CD4-positive, alpha-beta memory T cell (primary cell): ENCODE results near the gene PLAAT2. TPM values are rescaled to one million over a fixed set of nuclear protein-coding genes. Genes with fewer than 3 reads are reported as not detected.

Experiments used
- CTCF ChIA-PET: fragments of 350-600 bp; sonication (Branson Sonifier 250); formaldehyde crosslinking; loops from one replicate; lab custom pipeline; 2021; ENCODE audit warnings: inconsistent platforms; ENCODE audit not compliant: partially characterized antibody; lab: Charles Lee
- POLR2A ChIA-PET: fragments of 350-600 bp; sonication (Branson Sonifier 250); formaldehyde crosslinking; loops from one replicate; lab custom pipeline; 2021; ENCODE audit not compliant: partially characterized antibody; lab: Charles Lee
- DNase-seq, 5 donors: peaks; one replicate each; pipeline versions ENCODE4 v3.0.0 to v3.0.0-alpha.2; 2020 to 2022; ENCODE audit warnings: mixed read lengths in 1 of 5
- H3K27ac ChIP-seq: one replicate; pipeline ENCODE4 v1.7.0; 2013; ENCODE audit warnings: low read depth, low read length
- H3K27me3 ChIP-seq: 2 replicates; pipeline ENCODE4 v1.7.0; 2013; ENCODE audit warnings: mild to moderate bottlenecking, low read length, moderate library complexity; ENCODE audit not compliant: insufficient read depth
- H3K36me3 ChIP-seq: 2 replicates; pipeline ENCODE4 v1.7.0; 2013; ENCODE audit warnings: mild to moderate bottlenecking, low read length, moderate library complexity; ENCODE audit not compliant: insufficient read depth
- H3K4me1 ChIP-seq: 2 replicates; pipeline ENCODE4 v1.7.0; 2013; ENCODE audit warnings: mild to moderate bottlenecking, low read length, moderate library complexity; ENCODE audit not compliant: insufficient read depth
- H3K4me3 ChIP-seq, 2 donors: one replicate each; pipeline ENCODE4 v1.7.0; 2013; ENCODE audit warnings: low read length in 2 of 2, mild to moderate bottlenecking in 1 of 2
- H3K9me3 ChIP-seq, 2 donors: one replicate each; pipeline ENCODE4 v1.7.0; 2013; ENCODE audit warnings: low read length in 2 of 2, control low read depth in 1 of 2; ENCODE audit not compliant: control insufficient read depth in 1 of 2
- H3K27ac Mint-ChIP-seq, 7 donors: one replicate each; pipeline ENCODE4 v1.8.0; 2020 to 2021; ENCODE audit warnings: mixed read lengths in 7 of 7, mild to moderate bottlenecking in 6 of 7, inconsistent platforms in 3 of 7, moderate library complexity in 3 of 7
- H3K27me3 Mint-ChIP-seq, 2 donors: one replicate each; pipeline ENCODE4 v1.8.0; 2020 to 2021; ENCODE audit warnings: mixed read lengths in 2 of 2
- H3K36me3 Mint-ChIP-seq, 2 donors: one replicate each; pipeline ENCODE4 v1.8.0; 2020 to 2021; ENCODE audit warnings: mixed read lengths in 2 of 2, inconsistent platforms in 1 of 2, mild to moderate bottlenecking in 1 of 2
- H3K4me1 Mint-ChIP-seq, 4 donors: one replicate each; pipeline ENCODE4 v1.8.0; 2020 to 2021; ENCODE audit warnings: mixed read lengths in 4 of 4, mild to moderate bottlenecking in 1 of 4
- H3K4me3 Mint-ChIP-seq, 8 donors: one replicate each; pipeline ENCODE4 v1.8.0; 2020 to 2021; ENCODE audit warnings: mixed read lengths in 8 of 8, mild to moderate bottlenecking in 7 of 8, moderate library complexity in 6 of 8, inconsistent platforms in 3 of 8
- H3K9me3 Mint-ChIP-seq, 8 donors: one replicate each; pipeline ENCODE4 v1.8.0; 2020 to 2021; ENCODE audit warnings: mixed read lengths in 8 of 8, mild to moderate bottlenecking in 5 of 8, inconsistent platforms in 3 of 8, moderate library complexity in 1 of 8
- intact Hi-C: fragments of 100-400 bp; cut with micrococcal nuclease; formaldehyde crosslinking; loops from one replicate; pipeline ENCODE4 v1.15.1; 2023
- polyA plus RNA-seq, 2 donors: library from polyadenylated mRNA; unstranded; fragments of 300-500 nt; fragmentation: Illumina TruSeq; gene quantifications; one replicate each; pipeline ENCODE4 v1.2.3, GENCODE V29; 2021
- total RNA-seq, 2 experiments: library from RNA; stranded (reverse); gene quantifications; one replicate each; pipeline ENCODE4 v1.2.3, GENCODE V29; 2021

Gene PLAAT2
- total and polyA plus RNA-seq, 4 experiments from 2014 or later: 0.48 TPM; not detected in 3

DNA sequence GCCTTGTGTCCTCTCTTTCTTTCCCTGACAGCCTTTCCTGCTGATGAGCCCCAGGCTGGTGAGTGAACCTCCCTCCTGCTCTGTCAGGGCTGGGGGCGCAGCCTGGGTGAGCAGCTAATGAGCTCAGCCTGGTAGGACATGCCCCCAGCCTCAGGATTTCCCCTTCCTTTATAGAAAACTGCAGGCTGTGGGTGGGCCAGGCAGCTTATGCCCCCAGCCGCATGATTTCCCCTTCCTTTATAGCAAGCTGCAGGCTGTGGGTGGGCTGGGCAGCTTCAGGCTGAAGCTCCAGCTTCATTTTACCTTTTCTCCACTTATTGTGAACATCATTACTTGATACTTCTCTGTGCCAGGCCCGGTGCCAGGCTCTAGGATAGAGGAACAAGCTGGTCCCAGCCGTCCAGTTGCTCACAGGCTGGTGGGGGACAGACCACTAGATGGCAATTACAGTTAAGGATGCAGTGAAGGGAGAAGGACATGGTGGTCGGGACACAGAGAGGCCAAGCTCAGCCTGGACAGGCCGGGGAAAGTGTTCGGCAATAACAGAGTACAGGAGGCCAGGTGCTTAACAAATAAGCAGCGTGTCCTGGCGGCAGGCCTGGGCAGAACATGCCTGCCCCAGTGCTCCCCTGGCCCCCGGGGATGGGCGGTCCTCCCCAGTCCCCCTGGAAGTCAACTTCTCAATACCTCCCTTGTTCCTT lies 52.0 kb downstream of the PLAAT2 start:
- ChIA-PET POLR2A (no interaction called here), CTCF (interaction anchor here (0.6 kb wide), 1 partner anchor 122 kb away, joined by 3 read pairs; no protein-coding TSS in a partner anchor)
- Histone ChIP-seq H3K4me1 (peaks cover 8% of the 10 kb centered on the region), H3K27ac (no peak overlapping the region), H3K36me3 (no peaks in the 10 kb centered on the region), H3K9me3 (no peaks in the 10 kb centered on the region), H3K4me3 (no peak overlapping the region), H3K27me3 (no peaks in the 10 kb centered on the region)
- intact Hi-C loops: no loop called here
- Mint-ChIP-seq H3K9me3 (no peaks in the 10 kb centered on the region), H3K4me3 (no peak overlapping the region), H3K27ac (peak overlapping the region in 1 of 7 donors; percentile 18), H3K36me3 (no peaks in the 10 kb centered on the region), H3K4me1 (peaks cover 0 to 4% (median 1%) of the 10 kb centered on the region in 4 donors), H3K27me3 (no peaks in the 10 kb centered on the region)
- no peak for DNase-seq

DNA sequence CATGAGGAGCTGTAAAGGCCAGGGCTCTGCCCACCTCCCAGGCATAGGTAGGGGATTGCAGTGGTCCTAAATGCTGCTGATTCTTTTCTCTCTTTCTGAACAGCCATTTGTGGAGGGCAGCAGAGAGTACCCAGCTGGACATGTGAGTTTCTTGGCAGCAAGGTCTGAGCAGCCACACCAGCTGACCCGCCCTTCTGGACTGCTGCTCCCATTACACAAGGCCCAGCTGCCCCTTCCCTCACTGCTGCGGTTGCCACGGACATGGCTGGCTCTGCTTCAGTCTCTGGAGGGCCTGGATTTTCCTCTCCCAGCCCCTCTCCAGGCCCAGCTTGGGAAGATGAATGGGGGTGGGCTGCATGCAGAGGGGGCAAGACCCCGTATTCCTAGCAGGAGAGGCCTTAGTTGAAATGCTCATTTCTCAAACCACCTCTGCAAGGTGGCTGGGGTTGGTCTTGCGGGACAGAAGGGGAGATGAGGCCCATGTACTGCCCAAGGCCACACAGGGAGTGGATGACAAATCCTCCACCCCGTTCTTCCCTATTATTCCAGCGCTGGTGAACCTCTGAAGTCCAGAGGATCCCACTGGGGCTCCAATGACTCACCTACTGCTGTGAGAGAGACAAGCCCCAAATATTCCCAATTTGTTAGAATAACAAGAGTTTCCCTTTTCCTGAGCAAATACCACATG lies 52.7 kb downstream of the PLAAT2 start:
- no peak overlapping the region for H3K27ac Mint-ChIP-seq
- DNase-seq: no peak
- intact Hi-C loops: no loop called here
- no peaks in the 10 kb centered on the region for H3K27me3 Mint-ChIP-seq
- peaks cover 0 to 8% (median 1%) of the 10 kb centered on the region in 4 donors for H3K4me1 Mint-ChIP-seq
- Histone ChIP-seq H3K9me3 (no peaks in the 10 kb centered on the region), H3K27me3 (no peaks in the 10 kb centered on the region), H3K36me3 (no peaks in the 10 kb centered on the region), H3K4me1 (peaks cover 13% of the 10 kb centered on the region), H3K27ac (no peak overlapping the region), H3K4me3 (no peak overlapping the region)
- no peaks in the 10 kb centered on the region for H3K36me3 Mint-ChIP-seq
- POLR2A ChIA-PET: no interaction called here
- no peak overlapping the region for H3K4me3 Mint-ChIP-seq
- CTCF ChIA-PET: interaction anchor here (1.1 to 5.1 kb wide), 2 partner anchors 27 to 31 kb away, joined by 3 to 24 read pairs; no protein-coding TSS in a partner anchor
- no peaks in the 10 kb centered on the region for H3K9me3 Mint-ChIP-seq

- peaks cover 0 to 2% (median 0%) of the 10 kb centered on the region in 8 donors for H3K9me3 Mint-ChIP-seq
- no peak overlapping the region for H3K4me3 Mint-ChIP-seq
- intact Hi-C loops: no loop called here
- H3K4me1 ChIP-seq: peaks cover 13% of the 10 kb centered on the region
- H3K9me3 ChIP-seq: no peaks in the 10 kb centered on the region
- H3K27ac Mint-ChIP-seq: no peak overlapping the region
- DNase-seq: no peak
- H3K4me3 ChIP-seq: no peak overlapping the region
- peaks cover 0 to 8% (median 1%) of the 10 kb centered on the region in 4 donors for H3K4me1 Mint-ChIP-seq
- no peaks in the 10 kb centered on the region for H3K36me3 Mint-ChIP-seq
- ChIA-PET CTCF (interaction anchor here (1.5 to 5.1 kb wide), 5 partner anchors 10 to 150 kb away, joined by 3 to 24 read pairs (median 5); partner anchors contain the start of gene PLAAT4), POLR2A (interaction anchor here (1.3 to 2.6 kb wide), 2 partner anchors 19 to 28 kb away, joined by 3 to 7 read pairs; partner anchors contain the start of gene PLAAT4)
- H3K27ac ChIP-seq: no peak overlapping the region
- no peaks in the 10 kb centered on the region for H3K27me3 ChIP-seq
- no peaks in the 10 kb centered on the region for H3K36me3 ChIP-seq
- H3K27me3 Mint-ChIP-seq: no peaks in the 10 kb centered on the region
These were observed 54.4 kb downstream of the PLAAT2 start for GRCh38 chr11:63508745-63509144.

DNA sequence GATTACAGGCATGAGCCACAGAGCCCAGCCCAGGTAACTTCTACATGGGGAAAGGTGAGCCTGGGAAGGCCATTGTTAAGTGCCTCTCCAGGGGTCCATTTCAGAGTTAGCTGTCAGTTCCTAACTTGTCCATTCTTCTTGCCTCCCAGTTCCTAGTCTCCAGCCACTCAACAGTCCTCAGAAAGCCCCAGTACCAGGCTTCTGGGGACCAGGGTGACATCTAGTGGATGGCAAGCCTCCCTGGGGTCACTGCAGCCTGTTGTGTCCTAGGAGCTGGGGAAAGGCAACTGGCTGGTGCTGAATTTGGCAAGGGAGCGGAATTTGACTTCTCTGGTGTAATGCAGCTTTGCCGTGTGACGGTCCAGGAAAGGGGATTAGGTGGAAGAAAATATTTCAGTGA lies 55.2 kb downstream of the PLAAT2 start:
- Histone ChIP-seq H3K4me1 (peaks cover 13% of the 10 kb centered on the region), H3K36me3 (no peaks in the 10 kb centered on the region), H3K27ac (no peak overlapping the region), H3K27me3 (no peaks in the 10 kb centered on the region), H3K9me3 (no peaks in the 10 kb centered on the region), H3K4me3 (no peak overlapping the region)
- Mint-ChIP-seq H3K27me3 (no peaks in the 10 kb centered on the region), H3K27ac (no peak overlapping the region), H3K36me3 (no peaks in the 10 kb centered on the region), H3K9me3 (peaks cover 0 to 2% (median 0%) of the 10 kb centered on the region in 8 donors), H3K4me3 (no peak overlapping the region), H3K4me1 (peaks cover 2 to 8% (median 3%) of the 10 kb centered on the region in 4 donors)
- intact Hi-C loops: no loop called here
- no peak for DNase-seq
- CTCF ChIA-PET: interaction anchor here (0.9 to 5.1 kb wide), 7 partner anchors 11 to 151 kb away, joined by 3 to 24 read pairs (median 5); partner anchors contain the start of gene PLAAT4
- POLR2A ChIA-PET: interaction anchor here (1.5 to 2.6 kb wide), 2 partner anchors 11 to 29 kb away, joined by 3 to 7 read pairs; partner anchors contain the start of gene PLAAT4

- Mint-ChIP-seq H3K36me3 (no peaks in the 10 kb centered on the region), H3K9me3 (peaks cover 0 to 2% (median 0%) of the 10 kb centered on the region in 8 donors), H3K4me3 (no peak overlapping the region), H3K4me1 (peaks cover 3 to 12% (median 6%) of the 10 kb centered on the region in 4 donors), H3K27ac (no peak overlapping the region), H3K27me3 (no peaks in the 10 kb centered on the region)
- POLR2A ChIA-PET: interaction anchor here (1.5 to 2.6 kb wide), 2 partner anchors 12 to 30 kb away, joined by 3 to 7 read pairs; partner anchors contain the start of gene PLAAT4
- no peaks in the 10 kb centered on the region for H3K36me3 ChIP-seq
- no peak overlapping the region for H3K4me3 ChIP-seq
- CTCF ChIA-PET: interaction anchor here (0.9 to 5.1 kb wide), 7 partner anchors 11 to 151 kb away, joined by 3 to 24 read pairs (median 5); partner anchors contain the start of gene PLAAT4
- peaks cover 14% of the 10 kb centered on the region for H3K4me1 ChIP-seq
- DNase-seq: no peak
- no peaks in the 10 kb centered on the region for H3K9me3 ChIP-seq
- no peaks in the 10 kb centered on the region for H3K27me3 ChIP-seq
- H3K27ac ChIP-seq: no peak overlapping the region
- intact Hi-C loops: no loop called here
These were observed 55.7 kb downstream of the PLAAT2 start for GRCh38 chr11:63507511-63507910.

GRCh38 chr11:63506876-63507275 lies 56.3 kb downstream of the PLAAT2 start:
- ChIA-PET POLR2A (interaction anchor here (1.1 to 2.6 kb wide), 3 partner anchors 12 to 30 kb away, joined by 3 to 7 read pairs (median 3); partner anchors contain the start of gene PLAAT4), CTCF (interaction anchor here (0.9 to 5.1 kb wide), 2 partner anchors 27 to 132 kb away, joined by 3 to 24 read pairs; no protein-coding TSS in a partner anchor)
- Histone ChIP-seq H3K4me3 (no peak overlapping the region), H3K4me1 (peaks cover 20% of the 10 kb centered on the region), H3K9me3 (no peaks in the 10 kb centered on the region), H3K36me3 (no peaks in the 10 kb centered on the region), H3K27ac (no peak overlapping the region), H3K27me3 (no peaks in the 10 kb centered on the region)
- Mint-ChIP-seq H3K4me1 (peaks cover 3 to 18% (median 9%) of the 10 kb centered on the region in 4 donors), H3K4me3 (no peak overlapping the region), H3K27ac (peak overlapping the region in 1 of 7 donors; percentile 23), H3K9me3 (peaks cover 0 to 4% (median 2%) of the 10 kb centered on the region in 8 donors), H3K36me3 (no peaks in the 10 kb centered on the region), H3K27me3 (no peaks in the 10 kb centered on the region)
- DNase-seq: no peak
- intact Hi-C loops: no loop called here
